ENCODE data around the gene ZCCHC7.
"Not testable (repeated sequence)": the region's sequence is repeated elsewhere in the genome, so short reads cannot be mapped to it uniquely, and the experiment has no call there.

Gene ZCCHC7

DNA sequence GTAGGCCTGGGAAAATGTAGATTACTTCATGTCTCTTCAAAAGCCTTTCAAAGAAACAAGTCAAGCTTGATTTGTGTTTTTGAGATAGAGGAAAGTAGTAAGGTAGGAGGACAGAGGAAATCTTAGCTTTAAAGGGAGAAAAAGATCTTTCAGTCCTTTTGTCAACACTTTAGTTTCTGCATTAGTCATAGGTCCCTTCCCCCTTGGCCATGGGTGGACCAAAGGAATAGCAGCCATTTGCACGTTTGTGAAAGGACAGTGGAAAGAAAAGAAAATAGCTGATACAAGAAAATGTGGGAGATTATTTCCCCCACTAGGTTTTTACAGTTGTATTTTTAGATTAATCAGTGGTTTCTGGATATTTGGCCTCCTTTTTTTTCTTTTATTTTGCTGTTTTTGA is 180.2 kb downstream of the ZCCHC7 start:
- peak; percentile 26 for DNase-seq

DNA sequence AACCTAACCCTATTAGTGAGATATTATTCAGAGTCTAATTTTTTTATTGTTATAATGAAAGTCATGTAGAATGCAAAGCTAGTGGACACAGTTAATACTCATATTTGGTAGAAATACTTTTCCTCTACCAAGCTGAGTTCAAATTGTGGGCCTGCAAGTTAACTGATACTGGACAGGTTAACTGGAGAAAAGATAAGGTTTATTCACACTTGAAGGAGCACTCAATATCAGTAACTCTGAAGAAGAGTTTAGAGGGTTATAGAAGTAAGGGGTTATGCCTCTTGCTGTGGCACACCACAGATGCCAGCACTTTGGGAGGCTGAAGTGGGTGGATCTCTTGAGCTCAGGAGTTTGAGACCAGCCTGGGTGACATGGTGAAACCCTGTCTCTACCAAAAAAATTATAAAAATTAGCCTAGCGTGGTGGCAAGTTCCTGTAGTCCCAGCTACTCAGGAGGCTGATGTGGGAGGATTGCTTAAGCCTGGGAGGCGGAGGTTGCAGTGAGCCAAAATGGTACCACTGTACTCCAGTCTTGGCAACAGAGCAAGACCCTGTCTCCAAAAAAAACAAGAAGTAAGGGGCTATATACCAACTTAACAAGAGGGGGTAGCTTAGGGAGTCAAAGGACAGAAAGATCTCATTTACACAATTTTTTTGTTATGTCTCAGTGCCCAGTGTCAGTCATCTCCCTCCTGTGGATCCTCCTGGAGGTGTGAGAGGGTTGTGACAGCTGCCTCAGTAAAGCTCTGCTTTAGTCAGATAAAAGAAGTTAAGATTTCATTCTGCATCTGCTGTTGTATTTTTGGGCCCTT is 180.9 kb downstream of the ZCCHC7 start:
- DNase-seq = peak; percentile 42

DNA sequence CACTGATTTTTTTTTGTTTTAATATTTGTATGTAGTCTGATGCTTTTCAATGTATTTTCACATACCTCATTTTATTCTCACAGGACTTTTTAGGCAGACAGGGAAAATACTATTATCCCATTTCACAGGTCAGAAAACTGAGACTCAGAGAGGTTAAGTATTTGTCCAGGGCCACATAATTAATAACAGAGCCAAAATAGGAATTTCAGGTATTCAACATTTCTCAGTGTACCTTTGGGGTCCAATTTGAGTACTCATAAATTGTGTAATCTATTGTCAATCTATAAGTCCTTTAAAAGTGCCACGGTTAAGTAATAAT is 181.4 kb downstream of the ZCCHC7 start:
- no peak for DNase-seq

DNA sequence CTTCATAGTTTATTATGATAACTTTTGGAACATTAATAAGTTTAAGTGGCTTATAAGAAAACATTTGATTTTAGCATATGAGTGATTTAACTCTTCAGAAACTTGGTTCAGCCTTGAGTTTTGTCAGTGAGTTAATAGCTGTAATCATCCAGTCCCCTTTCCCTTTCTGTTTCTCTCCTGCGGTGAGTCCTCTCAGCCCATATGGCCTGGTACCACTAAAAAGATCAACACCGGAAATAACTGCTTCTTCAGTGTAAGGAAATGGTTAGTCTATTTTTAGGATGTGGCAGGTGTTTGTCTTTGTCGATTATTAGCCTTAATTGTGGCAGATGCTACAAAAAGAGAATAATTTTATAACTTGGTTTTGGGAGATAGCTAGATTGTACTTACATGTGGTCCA is 181.9 kb downstream of the ZCCHC7 start:
- peak; percentile 85 for DNase-seq

DNA sequence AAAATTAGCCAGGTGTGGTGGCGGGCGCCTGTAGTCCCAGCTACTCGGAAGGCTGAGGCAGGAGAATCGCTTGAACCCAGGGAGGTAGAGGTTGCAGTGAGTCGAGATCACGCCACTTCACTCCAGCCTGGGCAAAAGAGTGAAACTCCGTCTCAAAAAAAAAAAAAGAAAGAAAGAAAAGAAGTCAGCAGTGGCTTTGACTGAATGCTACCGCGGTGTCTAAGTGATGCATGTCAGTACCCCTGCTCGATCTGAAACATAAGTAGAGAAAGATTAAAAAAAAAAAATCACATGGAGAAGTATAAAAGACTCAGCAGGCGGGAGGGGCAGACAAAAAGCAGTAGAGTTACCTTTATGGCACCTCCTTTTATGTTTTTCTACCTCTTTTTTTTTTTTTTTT is 182.9 kb downstream of the ZCCHC7 start:
- DNase-seq = not testable (repeated sequence)

DNA sequence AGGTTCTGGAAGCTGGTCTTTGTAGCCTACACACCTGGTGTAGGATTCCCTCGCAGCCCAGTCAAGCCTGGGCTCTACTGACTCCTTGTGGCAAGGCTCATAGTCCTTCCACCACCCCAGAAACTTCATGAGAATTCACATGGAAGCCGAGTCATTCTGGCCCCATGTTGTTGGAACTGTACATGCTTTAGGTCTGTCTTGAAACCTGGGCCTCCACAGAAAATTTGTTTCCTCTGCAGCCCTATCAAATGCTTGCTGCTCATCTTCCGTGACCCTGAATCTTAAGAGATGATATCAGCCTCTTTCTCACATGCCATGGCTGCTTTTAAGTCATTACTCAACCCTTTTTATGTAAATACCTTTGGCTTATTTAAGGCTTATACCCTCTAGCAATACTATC is 188.8 kb downstream of the ZCCHC7 start:
- no peak for DNase-seq

DNA sequence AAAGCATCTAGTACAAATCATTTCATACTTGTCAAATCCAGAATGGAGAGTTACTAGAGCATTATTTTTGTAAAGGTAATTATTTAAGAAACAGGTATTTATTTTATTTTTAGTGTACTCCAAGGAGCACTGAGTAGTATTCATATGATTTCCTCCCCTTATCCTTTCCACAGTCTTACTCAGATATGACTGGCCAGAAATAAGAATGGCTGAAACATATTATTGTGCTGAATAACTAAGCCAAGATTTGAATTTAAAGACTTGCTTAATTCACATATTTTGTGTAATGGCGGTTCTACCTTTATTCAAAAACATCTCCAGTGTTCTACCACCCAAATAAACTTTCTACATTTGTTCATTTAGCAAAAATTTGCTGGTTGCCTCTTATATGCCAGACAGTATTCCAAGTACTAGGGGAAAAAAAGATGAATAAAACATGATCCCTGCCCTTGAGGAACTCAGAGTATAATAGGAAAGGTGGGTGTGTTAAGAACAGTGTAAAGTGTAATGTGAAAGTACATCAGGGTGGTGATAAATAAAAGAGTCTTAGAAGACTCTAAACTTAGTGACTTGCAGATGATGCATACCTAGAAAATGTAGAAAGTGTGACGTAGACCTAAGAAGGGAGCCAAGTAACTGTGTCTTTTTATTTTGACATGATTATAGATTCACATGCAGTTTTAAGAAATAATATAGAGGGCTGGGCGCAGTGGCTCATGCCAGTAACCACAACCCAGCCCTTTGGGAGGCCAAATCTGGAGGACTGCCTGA is 191.7 kb downstream of the ZCCHC7 start:
- DNase-seq = no peak

DNA sequence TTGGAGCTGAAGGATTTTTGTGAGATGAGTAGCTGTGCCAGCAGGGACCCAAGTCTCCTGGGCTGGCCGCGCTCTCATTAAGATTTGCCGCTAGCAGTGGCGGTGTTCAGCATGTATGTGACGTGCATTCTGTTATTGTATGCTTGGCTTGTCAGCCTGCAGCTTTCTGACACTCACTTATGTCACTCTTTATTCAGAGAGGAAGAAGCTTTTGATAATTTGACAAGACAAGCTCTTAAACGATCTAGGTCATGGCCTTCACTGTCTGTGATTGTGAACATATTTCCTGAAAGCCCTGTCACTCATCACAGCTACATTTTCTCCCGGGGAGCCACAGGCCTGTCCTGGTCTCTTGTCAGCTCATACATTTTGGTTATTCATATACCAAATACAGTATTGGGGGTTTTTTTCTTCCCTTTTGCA is 203.9 kb downstream of the ZCCHC7 start:
- DNase-seq = no peak

DNA sequence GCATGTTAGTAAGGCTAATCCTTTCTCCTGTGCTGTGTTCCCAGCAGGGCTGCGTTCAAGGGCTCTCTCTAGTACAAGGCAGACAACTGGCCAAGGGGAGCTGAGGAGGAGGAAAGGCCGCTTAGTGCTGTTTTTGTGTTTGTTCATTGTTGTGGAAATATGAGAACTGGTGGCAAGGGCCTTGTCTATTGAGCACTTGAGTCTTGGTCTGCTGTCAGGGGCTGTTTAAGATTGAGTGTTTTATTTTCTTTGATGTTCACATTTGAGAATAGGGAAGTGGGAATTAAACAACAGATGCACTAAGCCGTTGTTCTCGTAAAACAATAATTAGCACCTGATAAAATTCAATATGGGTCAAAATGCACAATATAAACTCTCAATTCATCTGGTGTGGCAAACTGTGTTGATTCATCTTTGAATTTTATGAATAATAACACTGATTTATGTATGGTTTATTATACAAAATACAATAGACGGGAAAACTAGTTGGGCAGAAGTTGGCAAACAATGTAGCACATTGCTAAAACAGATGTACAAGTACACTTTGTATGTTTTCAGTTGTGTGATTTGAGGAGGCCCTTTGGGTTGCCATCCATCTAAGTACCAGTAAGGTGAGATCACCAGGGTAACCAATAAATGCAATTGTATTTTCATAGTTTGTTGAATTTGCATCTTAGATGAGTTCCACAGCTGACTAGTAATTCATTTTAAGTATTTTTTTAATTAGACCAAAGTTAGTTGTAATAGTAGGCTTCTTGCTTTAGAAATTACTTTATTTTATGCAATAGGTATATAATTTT is 204.5 kb downstream of the ZCCHC7 start:
- no peak for DNase-seq

DNA sequence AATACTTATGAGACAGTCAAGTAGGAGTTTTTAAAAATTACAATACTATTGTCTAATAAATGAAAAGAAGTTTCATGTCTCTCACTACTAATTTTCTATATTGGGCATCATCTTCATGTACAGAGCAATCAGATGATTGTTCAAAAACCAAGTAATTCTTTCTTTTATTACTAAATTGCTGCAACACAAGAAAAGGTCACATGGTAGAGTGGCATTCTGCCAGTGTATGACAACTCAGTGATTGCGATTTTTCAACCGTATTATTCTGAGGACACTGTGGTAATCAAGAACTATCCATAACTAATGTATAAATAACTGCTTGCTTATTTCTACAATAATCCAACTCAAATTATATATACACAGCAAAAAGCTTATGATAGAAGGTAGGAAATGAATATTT is 205.4 kb downstream of the ZCCHC7 start:
- no peak for DNase-seq

DNA sequence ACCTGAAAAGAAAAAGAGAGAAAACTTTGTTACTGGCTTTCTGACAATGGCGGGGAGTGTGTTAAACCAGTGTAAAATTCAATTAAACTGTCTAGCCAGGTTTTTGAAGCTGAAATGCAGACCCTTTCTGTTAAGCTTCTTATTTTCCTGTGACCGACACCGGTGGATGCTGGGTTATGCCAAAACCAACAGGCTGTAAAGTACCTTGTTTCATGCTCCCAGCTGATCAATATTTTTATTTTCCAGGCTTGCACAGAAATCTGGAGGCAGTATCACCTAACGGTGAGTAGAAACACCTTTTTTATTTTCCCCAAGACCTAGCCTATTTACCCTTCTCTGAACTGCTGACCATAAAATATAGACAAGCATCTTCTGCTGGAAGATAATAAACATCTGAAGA is 207.2 kb downstream of the ZCCHC7 start:
- DNase-seq = no peak

DNA sequence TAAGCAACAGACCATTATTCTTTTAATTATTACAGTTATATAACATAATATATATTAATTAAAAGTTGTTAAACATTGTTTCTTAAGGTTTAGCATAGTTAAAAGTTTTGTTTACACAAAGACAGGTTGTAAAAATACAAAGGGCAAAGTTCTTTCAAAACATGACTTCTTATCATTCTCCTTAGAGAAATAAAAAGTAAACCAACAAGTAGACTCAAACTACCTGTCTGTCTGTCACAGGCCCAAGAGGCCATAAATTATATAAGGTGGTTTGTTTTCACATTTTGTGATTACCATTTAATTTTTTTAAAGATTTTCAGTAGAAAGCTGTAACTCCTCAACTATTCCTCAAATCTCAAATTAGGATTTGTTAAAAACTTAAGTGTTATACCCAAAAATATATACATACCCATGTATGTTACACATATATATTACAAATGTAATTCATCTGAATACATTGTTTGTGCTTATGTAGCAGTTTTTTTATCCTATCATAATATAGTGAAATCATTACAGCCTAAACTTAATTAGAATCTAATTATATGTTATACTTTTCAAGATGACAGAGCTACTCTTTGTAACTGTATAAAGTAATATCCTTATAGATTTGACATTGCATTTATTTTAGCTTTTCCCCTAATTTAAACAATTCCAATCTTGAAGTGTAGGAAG is 208.3 kb downstream of the ZCCHC7 start:
- DNase-seq = no peak

DNA sequence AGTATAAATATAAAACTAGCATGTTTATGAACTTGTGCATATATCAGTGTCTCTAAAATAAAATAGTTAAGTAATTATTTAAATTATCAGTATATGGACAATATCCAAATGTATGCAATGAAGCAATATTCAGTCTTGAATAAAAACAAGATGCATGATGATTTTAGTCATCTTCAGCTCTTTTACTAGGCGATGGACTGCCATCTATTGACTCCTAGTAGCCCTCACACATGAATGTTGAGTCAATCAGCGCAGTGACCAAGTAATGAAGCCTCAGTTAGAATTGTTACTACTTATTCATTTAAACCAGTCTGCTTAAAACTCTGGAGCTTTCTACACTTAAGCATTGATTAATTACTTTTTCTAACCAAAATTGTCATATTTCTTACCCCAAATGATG is 209.2 kb downstream of the ZCCHC7 start:
- DNase-seq = peak; percentile 26

DNA sequence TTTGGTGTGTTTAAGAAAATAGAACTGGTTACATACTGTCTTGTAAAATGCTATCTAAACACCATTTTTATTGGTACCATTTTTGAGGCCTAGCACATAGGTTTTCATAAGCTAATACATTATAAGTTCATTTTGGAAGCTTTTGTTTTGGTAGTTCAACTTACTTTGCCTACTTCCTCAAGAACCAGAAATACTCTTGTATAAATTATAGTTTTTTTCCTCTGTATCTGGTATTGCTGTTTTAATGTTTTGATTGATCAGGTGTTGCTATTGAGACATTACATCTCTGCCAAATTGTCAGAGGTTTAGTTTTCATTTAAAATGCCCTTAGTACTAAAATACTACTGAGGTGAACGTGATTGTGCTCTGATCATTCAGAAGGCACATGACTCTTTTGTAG is 211.5 kb downstream of the ZCCHC7 start:
- DNase-seq = no peak

DNA sequence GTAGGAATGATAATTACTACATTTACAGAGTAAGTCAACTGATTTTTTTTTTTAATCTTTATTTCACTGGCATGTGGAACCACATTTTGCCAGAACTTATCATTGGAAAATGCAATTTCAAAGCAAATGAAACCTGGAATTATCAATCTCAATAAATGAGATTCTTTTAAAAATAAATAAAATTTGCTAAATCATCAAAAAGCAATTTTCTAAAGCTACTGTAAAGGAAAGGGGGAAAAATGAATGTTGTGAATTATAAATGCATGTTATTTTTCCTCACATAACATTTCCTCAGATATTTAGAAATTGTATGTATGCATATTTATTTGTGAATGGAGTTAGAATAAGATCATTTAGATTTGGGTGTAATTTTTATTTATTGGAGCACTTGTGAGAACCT is 212.2 kb downstream of the ZCCHC7 start:
- no peak for DNase-seq

DNA sequence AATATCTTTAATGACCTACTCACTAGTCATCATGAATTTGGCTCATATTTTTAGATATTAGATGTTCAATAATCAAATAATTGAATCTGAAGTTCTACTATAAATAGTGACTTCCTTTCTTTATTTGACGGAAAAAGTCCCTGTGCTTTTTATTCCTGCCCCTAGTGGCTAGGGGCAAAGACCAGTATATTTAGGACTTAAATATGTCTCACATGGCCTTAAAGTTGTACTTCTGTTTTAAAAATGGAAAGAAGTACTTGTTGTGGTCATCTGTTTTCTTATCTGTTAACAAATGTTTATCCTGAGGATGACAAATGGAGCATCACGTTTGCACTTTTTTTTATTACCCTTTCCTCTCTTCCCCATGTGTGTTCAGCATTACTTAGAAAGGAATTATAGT is 212.9 kb downstream of the ZCCHC7 start:
- DNase-seq = no peak

DNA sequence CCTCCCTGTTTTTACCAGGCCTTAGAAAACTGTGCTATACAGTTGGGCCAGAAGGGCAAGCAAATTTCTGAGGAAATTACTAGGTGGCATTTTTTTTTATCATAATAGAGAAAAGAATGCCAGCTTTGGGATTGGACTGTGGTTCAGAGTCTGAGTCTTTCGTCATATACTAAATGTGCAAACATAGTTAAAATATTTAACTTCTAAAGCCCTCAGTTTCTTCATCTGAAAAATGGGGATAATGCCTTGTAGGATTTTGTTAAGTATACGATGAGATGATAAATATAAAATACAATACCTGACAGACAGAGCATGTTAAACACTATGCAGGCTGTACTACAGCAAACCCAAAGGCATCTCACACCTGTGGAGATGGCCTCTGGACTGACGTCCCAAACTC is 214.9 kb downstream of the ZCCHC7 start:
- no peak for DNase-seq

DNA sequence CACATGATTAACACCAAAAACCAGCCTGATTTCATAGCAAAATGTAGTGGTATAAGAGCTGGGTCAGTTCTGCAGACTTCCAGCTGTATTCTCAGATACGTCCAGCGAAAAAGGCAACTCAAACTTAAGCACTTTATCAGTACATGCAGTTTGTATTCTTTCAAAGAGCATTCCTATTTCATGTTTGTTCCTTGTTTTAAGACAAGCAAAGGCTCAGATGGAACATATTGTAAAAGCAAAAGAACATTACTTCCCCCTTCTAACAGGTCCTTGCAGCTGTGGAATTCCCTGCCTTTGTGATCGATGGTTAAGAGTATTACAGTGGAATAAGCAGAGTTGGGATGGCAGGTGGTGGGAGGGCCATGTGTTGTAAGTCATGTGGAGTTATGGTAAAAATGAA is 215.8 kb downstream of the ZCCHC7 start:
- DNase-seq = no peak

DNA sequence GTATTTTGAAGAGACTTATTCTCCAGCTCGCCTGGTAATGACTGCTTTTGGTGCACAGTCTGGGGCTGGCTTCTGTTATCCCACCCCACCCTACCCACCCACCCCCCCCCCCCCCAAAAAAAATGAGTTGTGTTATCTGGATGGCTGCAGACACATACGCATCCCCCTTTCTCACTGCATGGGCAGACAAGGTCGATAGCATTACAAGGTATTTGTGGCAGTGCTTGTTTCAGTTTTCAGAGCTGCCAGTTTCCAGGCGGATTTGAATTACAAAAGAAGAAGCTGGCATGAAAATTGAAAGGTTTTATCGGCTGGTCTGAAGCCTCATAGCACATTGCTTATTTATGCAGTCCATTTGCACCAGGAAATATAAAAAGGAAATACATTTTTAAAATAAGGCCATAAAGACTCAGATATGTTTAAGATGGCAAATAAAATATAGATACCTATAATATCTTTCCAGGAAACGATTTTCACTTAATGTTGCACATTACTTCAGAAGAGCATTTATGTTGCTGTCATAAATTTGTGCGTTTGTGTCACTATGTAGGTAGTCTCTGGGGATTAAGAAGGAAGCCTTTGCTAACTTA is 217.0 kb downstream of the ZCCHC7 start:
- DNase-seq = no peak

DNA sequence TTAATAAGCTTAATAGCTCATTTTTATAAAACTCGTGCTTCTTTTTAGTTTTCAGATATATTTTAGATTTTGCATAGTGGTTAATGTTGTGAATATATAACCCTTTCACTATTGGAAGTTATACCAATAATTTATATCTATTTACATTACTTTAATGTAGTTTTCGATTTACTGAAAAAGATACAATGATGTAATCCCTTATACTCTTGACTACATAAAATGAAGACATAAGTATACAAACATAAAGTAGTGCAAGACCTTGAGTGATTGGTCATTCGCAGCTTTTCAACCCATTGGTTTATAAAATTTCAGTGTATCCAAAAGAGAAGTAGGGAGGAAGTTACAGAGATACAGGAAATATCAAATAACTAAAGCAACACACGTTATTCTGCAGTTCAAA is 217.8 kb downstream of the ZCCHC7 start:
- DNase-seq = no peak

DNA sequence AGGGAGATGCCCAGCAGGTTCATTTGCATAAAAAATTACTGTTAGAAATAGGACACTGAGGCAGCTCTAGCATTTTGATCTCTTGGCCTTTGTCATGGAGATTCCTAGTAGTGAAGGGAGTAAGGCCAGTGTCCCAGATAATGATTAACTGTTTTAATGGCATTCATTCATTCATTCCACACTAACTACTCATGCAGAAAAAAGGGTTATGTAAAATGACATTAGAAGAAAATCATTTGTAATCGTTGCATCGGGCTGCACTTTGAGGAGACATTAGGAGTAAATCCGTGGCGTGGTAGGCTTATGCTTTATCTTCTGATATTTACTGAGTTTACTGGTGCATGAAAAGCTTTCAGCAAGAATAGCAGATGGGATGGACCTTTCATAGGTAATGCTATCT is 219.5 kb downstream of the ZCCHC7 start:
- no peak for DNase-seq

DNA sequence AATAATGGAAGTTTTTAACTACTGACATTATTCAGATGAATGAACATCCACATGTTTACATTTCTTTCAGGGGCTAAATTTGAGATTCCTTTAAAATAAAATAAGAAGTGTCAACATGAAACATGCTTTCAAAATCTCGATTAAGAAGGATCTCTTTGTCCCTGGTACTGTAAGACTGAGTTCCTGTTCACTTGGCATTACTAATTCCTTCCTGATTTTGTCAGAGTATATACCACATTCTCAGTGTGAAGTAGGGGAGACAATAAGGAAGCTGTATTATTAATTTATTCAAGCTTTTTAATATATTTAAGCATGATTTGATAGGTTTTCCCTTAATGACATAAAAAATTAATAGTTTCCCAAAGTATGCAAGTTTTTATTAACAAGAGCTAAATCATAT is 220.6 kb downstream of the ZCCHC7 start:
- no peak for DNase-seq

DNA sequence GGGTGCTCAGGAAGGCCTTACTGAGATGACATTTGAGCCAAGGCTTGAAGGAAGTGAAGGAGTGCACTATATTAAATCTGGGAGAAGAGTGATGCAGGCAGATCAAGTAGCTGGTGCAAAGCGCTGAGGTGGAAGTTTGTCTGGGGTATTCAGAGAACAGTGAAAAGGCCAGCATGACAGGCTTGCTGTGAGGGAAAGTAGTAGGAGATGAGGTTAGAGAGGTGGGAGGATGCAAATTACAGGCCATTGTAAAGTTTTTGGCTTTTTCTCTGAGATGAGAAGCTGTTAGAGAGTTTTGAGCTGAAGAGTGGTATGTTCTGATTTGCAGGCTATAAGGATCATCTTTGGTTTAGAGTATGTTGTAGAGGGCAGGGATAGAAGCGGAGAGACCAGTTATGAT is 221.3 kb downstream of the ZCCHC7 start:
- DNase-seq = no peak

Data from activated CD4-positive, alpha-beta T cell treated with anti-CD3 and anti-CD28 coated beads, Interleukin-2, amount 50 U/mL, for 16 hours (primary cell).